GM19351 (cell line): ENCODE measurements around the gene LONRF2.

Experiments used
- ATAC-seq: cut with Tn5 transposase; IDR thresholded peaks from one replicate; pipeline ENCODE4 v1.9.1; 2021; ENCODE audit warnings: mild to moderate bottlenecking, moderate library complexity; ENCODE audit not compliant: unreplicated experiment

LONRF2 gene

DNA sequence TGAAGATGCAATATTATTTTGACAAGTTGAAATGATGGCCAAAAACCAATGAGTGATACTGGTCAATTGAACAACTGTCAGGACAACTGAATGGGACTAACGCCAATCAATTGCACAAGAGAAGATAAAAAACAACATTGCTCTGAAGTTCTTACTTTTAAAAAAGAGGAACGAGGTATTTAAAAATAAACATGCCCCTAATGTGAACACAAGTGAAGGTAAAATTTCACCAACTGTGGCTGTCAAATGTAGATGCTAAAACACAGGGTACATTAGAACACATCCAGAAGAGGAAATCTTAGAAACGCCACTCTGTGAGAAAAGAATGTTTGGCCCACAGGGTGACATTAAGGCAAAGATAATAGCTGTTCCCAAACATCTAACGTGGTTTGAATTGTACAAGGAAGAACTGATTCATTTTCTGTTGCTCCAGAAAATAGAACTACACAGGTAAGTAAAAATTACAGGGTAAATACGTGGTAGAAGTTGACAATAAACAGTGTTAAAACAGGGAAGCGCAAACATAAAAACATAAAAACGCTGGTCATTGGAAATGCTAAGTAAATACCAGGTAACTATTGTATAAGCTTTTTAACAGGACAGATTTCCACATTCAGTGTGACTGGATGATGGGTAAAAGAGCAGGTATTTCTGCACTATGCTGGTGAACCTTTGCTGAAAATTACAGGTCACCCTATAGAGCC, 20.3 kb downstream of the LONRF2 start:
- ATAC-seq, result no peak

DNA sequence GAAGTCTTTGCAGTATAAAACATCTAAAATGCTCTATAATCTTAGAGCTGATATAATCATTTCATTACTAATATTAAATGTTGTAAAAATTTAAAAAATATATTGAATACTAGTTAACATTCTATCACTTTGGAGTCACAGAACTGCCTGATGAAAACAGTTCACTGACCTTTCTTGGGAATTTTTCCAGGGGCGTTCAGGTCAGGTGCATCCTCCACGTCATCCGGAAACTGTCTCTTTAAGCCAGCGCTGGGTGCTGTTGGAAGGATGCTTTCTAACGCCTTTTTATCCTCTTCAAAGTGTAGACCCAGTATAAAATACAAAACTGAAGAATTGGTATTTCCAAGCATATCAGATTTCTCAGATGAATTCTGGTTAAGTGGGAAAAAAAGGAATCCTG, 22.8 kb downstream of the LONRF2 start:
- no peak for ATAC-seq

DNA sequence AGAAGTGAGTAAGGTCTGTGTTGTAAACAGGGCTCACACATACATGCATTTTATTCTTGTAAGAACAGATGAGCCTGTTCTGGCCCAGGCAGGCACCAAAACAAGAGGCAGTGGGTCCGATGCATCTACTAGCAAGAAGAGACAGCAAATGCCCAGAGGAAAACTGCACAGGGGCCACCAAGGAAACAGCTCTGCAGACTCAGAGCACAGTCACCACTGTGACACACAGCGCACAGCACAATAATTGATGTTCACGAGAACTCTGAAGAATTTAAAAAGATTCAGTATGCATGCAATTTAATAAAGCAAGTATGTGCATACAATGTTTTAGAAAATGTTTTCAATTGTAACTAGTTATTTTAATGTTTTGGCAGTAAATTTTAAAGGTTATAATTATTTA, 24.8 kb downstream of the LONRF2 start:
- ATAC-seq, result no peak

DNA sequence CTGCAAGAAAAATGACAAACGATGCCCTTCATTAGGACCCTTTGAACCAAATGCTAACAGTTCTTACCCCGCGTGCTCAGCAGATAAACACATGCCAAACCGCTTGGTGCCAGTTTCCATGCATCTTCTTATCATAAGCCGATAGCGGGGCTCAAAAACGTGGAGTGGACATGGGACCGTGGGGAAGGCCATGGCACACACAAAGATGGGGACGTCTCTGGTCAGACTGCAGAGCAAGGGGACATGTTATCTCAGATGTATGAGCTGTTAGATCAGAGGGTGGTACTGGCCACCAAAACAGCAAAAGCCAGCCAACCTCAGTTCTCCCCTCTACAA, 28.2 kb downstream of the LONRF2 start:
- no peak for ATAC-seq

DNA sequence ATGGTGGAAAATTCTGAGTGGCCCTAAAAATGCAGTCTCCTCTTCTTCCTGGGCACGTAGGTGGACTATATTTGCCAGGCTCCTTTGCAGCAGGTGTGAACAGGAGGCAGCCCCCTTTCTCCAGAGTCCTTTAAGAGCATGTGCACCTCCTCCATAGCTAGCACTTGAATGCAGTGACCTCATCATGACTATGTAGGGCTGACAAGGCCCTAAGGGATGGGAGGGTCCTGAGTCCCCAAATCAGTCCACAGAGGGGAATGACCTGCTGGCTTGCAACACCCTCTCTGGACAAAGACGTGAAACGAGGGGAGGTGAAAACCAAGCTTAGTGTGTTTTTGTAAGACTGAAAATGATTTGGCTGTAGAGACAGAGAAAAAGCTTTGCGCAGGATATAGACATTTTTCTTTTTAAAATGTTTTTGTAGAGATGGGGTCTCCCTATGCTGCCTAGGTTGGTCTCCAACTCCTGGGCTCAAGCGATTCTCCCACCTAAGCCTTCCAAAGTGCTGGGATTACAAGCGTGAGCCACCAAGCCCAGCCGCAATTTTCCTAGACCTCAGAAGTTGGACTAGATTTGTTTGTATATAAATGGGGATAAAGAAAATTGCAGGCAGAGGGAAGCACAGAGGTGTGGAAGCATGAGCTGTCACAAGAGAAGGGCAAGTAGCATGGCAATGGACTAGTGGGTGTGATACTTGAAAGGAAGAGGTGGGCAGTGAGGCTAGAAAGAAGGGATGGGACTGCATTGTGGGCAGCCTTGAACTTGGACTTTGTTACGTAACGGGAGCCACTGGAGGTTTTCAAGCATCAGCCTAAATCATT, 28.8 kb downstream of the LONRF2 start:
- ATAC-seq, result no peak

DNA sequence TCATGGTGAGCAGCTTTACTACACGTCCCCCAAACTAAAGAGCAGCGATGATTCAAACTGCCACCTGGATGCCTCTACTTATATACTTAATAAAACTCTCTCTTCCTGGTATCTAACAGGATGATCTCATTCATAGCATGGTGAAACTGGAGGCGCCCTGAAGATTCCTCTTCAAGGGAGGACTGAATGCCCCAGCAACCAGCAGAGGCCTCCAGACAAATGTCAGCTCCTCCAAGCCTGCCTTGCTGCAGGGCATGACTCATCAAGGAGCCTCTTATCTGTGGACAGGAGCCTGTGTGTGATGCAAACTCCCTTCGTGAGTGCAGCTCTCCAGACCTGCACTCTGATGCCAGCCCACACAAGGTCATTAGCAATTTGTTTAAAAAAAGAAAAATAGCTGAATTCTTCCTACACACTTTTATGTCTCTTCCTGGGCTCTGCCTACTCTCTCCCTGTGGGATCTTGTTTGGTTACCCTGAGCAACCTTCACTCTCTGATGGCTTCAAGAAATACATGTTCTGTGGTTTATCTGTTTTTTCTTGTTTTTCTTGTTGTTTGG, 30.2 kb downstream of the LONRF2 start:
- no peak for ATAC-seq

DNA sequence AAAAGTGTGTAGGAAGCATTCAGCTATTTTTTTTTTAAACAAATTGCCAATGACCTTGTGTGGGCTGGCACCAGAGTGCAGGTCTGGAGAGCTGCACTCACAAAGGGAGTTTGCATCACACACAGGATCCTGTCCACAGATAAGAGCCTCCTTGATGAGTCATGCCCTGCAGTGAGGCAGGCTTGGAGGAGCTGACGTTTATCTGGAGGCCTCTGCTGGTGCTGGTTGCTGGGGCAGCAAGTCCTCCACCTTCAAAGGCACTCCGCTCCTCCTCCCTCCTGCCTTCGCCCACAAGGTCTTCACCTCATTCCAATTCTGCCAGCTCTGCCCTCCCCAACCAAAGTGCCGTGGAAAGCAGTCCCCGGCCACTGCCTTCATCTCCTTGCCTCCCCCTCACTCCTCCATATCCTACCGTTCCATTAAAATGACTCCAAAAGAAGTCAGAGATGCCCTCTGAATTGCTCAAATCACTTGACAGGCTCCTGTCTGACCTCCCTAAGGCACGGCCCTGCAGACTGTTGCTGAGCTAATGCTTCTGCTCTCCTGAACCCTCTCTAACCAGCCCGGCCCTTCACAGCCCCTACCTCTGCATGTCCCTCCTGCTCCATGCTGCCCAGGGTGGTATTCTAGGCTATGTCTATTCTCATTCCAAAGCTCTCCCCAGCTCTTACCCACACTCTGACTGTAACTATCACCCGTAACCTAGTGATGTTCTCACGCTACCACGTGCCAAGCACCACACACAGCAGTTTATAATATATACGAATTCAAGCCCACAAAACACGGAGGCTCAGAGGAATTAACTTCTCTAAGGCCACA, 30.9 kb downstream of the LONRF2 start:
- ATAC-seq, result no peak

DNA sequence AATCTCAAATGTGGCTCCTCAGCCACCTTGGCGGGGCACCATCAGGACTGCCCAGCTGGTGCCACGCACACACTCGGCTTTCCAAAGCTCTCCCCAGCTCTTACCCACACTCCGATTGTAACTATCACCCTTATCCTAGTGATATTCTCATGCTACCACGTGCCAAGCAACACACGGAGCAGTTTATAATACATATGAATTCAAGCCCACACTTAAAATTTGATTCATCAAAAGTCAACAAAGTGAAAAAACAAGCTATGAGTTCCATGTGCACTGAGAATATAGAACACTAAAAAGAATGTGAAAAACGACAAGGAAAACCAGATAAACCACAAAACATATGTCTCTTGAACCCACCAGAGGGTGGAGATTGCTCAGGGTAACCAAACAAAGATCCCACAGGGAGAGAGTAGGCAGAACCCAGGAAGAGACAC, 31.6 kb downstream of the LONRF2 start:
- no peak for ATAC-seq

DNA sequence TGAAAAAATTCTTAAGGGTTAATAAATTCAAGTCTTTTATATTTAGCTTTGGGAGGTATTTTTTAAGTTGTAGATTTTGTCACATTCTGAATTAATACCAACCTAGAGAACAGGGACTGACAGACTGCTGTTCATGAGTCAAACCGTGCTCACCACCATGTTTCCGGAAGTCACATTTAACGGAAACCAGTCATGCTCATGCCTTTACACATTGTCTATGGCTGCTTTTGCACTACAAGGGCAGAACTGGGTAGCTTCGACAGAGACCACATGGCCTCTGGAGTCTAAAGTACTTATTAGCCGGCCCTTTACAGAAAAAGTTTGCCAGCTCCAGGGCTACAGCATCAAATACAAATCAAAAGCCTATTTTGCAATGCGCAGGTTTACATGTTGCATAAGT, 33.3 kb downstream of the LONRF2 start:
- ATAC-seq, result no peak

DNA sequence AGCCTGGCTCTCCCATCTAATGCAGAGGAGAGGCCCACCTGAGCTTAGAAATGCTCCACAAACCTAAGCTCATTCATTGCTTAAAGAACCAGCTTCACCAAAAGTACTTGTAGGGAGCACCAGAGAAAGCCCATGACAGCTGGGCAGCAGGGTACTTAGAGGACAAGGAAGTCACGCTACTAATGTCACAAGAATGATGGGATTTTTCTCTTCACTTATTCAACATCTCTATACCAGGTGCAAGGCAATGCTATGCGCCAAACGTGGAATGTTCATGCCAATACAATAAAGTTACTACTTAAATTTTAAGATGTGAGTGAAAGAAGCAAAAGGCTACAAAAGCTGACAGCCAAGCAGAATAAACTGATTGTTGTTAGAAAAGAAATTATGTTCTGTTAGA, 36.0 kb downstream of the LONRF2 start:
- no peak for ATAC-seq

DNA sequence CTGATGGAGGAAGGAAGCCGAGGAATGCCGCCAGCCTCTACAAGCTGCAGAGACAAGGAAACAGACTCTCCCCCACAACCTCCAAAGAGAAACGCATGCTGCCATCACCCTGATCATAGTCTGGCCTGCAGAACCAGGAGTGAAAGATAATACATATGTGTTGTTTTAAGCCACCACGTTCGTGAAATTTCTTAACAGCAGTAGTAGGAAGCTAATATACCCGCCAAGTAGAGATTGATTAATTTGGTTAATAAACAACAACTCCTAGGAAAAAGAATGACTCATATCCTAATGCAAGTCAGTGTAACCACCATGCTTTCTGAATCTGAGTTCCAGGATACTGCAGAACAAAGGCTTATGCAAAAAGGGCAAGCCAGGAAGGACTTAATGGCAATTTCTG, 36.6 kb downstream of the LONRF2 start:
- no peak for ATAC-seq

DNA sequence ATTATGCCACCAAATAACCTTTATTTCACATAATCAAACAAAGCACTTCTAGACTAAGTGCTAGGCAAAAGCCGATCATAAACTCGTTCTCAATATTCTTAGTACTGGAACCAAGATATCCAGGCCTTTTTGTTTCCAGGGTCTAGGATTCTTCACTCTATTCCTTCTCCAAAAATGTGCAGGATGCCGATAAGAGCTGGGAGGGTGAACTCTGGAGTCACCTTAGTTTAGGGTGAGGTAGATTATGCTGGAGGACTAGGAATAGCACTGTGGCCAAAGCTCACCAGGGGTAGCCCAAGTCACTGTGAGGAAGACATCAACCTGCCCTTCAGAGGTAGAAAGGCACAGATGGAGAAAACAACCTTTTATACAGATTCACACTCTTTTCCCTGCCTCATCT, 37.3 kb downstream of the LONRF2 start:
- no peak for ATAC-seq

DNA sequence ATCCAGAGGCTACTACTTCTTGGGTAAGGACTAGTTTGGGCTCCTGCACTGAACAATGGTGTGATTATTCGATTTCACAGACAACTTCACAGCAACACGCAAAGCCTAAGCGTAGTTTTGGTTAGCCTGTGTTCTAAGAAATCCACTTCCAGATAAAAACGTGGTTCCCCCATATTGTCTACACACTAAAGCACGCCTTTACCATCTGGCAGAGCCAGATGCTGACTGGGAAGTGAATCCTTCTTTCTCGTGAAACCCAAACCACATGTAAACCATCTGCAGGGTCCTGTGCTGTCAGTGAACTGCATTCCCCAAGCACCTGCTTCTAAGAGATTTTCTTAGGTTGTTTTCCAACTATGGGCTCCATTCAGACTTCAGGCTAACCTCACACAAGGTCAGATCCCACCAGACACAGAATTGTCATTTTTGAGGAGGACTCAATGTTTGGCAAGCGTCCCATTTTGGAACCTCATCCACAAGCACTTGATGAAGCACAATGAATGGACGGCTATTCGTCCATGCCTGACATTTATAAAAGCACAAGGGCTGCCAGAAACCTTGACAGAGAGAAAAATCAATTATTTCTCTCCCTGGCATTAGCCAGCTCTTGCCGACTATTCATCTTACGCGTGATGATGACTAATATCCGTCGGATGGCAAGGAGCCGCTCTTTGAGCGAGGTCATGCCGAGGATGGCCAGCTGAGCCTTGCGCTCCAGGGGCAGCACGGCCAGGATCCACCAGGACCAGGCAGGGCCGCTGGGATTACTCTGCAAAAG, 38.4 kb downstream of the LONRF2 start:
- ATAC-seq, result no peak

DNA sequence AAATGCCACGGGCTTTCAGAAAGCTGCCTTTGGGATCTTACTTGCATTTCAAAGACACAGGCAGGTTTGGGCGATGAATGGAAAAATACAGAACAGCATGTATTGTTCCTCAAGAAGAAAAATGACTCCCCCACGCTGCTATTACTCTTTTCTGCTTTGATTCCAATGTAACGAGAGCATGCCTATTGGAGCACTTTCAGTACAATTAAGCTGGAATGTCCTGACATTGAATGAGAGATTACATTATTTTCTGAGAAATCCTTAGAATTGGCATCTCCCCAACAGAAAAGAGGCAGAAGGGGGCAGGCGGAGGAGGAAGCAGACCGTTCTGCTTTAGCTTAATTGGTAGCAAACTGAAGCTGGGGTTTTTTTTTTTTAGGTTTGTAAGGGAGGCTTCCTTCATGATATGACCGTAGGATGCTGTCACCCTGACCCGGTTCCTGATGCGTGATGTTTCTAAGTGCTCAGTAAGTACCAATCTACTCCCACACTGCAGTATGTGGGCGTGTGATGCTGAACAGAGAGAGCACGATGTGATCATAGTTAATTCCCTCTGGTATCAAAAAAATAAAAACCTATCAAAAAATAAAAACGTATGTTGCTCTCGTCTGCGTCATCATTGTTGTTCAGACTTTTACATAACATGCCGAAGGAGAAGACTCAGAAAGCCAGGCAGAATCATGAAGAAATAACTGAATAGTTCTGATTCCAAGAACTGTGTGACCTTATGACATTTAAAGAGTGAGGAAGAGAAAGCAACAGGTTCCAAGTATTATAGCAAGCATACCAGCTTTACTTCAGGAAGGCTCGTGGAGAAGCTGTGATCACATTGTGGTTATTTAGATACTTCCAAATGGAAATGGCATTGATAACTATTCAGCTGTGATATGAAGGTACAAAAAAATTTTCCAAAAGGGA, 40.5 kb downstream of the LONRF2 start:
- ATAC-seq, result no peak

DNA sequence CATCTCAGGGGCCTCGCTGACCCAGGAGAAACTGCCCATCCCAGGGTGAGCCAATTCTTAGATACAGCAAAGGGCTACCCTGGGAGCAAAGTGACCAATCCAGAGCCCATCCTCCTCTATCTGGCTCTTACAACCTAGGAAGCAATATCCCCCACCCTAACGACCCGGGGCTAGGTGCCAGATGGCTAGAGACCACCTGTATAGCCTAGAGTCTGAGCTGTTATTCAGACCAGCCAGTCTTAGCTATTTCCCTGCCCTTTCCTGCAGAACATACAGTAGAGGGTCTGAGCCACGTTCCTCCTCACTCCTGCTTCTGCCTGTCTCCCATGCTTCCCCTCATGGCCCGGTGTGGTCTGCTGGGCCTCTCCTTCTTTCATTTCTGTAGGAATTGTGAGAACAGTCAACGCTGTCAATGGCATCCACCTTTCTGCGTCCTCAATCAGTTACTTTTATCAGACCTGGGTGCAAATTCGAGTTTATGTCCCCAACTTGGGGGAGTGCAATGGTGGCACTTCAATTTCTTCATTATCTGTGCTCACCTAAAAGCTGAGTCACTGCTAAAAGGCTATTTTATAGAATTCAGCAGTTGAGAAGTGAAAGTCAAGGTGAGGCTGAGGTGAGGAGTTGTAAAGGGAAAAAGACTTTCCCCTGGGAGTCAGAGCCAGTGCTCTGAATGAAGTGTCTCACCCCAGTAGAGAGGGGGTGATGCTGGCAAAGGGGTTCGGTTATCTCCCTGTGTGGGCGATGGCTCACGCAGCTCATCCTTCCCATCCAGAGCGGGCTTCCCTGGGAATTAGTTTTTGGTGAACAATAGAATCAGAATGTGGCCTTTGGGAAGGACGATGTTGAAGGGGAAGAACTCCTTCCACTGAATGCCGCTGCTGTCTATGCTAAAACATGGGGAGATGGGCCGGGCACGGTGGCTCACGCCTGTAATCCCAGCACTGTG, 42.4 kb downstream of the LONRF2 start:
- ATAC-seq, result no peak

DNA sequence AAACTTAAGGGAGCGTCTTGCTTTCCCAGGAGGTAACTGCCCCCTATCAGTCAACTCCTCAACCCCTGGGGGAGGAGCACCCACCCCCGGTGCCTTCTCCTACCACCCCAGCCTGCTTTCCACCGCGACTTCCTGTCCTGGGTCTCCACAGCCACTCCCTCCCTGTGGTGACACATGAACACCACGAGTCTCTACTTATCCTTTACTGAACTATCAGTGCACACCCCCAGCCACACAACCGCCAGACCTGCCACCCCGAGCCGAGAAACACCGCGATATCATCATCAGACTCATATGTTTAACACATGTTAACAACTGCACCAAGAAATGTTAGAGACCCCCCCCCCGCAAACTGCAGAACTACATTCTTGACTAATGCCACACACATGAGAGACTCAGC, 43.3 kb downstream of the LONRF2 start:
- ATAC-seq, result no peak

DNA sequence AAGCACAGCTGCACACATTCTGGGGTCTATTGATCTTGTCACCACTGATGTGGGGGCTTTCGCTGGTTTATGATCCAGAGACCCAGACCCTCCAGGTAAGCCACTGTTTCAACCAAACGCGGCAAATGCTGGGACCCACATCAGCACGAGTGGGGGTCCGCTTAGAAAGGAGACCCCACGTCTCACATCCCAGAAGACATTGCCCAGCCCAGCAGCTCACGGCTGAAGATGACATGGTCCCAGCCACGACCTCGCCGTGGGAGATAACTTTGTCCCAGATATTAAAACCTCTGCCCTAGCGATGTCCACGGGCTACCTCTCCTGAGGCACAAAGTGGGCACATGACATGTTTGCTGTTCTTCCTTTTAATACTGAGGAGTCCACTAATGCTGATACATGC, 43.8 kb downstream of the LONRF2 start:
- no peak for ATAC-seq

DNA sequence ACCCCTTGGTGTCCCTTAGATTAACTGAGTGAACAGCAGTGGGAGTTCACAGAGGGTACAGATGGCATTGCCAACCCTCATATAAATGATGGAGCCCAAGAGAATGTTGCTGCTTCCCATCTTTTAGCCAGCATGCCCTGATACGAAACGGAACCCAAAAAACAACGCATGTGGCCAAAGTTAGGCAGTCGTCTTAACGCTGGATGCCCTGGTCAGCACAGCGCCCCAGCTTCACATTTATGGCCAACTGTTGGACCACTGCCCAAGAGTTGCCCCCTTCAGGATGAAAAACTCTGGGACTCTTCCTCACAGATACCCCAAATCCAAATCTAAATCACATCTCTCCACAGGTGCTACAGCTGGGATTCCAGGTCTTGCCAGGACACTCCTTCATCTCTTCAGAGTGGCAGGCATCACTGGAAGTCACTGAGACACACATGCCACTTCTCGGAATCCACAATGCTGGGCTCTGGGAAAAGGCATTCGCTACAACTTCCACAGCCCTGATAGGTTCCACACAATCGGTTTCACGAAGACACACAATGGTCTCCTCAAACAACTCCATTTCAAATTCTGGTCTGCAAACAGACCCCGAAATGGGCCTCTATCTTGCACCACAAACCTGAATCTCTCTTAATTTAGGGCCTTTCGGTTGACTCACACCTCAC, 44.6 kb downstream of the LONRF2 start:
- ATAC-seq, result no peak
